Gastroesophageal sphincter (tissue), 4 donors: Measurements from ENCODE around the gene RNF227. TPM values are rescaled to one million over a fixed set of nuclear protein-coding genes. Genes with fewer than 3 reads are reported as not detected.
A peak's percentile ranks its signal among the peaks of the same experiment; 100 is the strongest.

Experiments
- ATAC-seq: fragments of 150-250 bp; one replicate; pipeline ENCODE4 v1.9.1; 2016; ENCODE audit warnings: mild to moderate bottlenecking, moderate library complexity
- H3K27ac ChIP-seq, 4 donors: fragments of 200-600 bp; sonication (generic) in 3 of 4; 1 replicate in 3 of 4; 2 replicates in 1 of 4; pipeline ENCODE4 v1.5.1; 2016 to 2019
- H3K27me3 ChIP-seq: fragments of 200-600 bp; sonication (generic); one replicate; pipeline ENCODE4 v1.5.1; 2019
- H3K36me3 ChIP-seq, 2 donors: fragments of 200-600 bp; sonication (generic); one replicate each; pipeline ENCODE4 v1.5.1; 2019; ENCODE audit warnings: control low read depth in 1 of 2
- H3K4me1 ChIP-seq, 3 donors: fragments of 200-600 bp; sonication (generic); 1 replicate in 2 of 3; 2 replicates in 1 of 3; pipeline ENCODE4 v1.5.1; 2016 to 2019; ENCODE audit warnings: control low read depth in 2 of 3
- H3K4me3 ChIP-seq, 2 donors: fragments of 200-600 bp; sonication (generic); one replicate each; pipeline ENCODE4 v1.5.1; 2019; ENCODE audit warnings: mild to moderate bottlenecking in 1 of 2, moderate library complexity in 1 of 2
- H3K9me3 ChIP-seq, 3 donors: fragments of 200-600 bp; sonication (generic); one replicate each; pipeline ENCODE4 v1.5.1; 2017 to 2019; ENCODE audit warnings: control low read depth in 2 of 3
- EP300 ChIP-seq: sonication (generic); formaldehyde crosslinking; IDR thresholded peaks from one replicate; pipeline ENCODE4 v1.6.1; 2017; ENCODE audit warnings: antibody characterized with exemption, mild to moderate bottlenecking
- POLR2A ChIP-seq, 2 donors: fragments of 450-650 bp; IDR thresholded peaks; one replicate each; pipeline ENCODE4 v1.6.1; 2017; ENCODE audit warnings: antibody characterized with exemption in 2 of 2, mild to moderate bottlenecking in 2 of 2, moderate library complexity in 1 of 2
- POLR2AphosphoS5 ChIP-seq: sonication (generic); formaldehyde crosslinking; IDR thresholded peaks from one replicate; pipeline ENCODE4 v1.6.1; 2017; ENCODE audit warnings: antibody characterized with exemption
- WGBS, 2 donors: methylation state at CpG; one replicate each; pipeline ENCODE4 v1.1.5; 2018; ENCODE audit warnings: low coverage in 1 of 2; 5-methylcytosine and 5-hydroxymethylcytosine counted together
- total RNA-seq, 4 donors: library from RNA; depleted of rRNA; stranded (reverse); fragments of >200 nt; gene quantifications; one replicate each; pipeline ENCODE4 v1.1.0, GENCODE V29; 2016
- TF ChIP-seq, protein P1 (sequence below), 4 experiments: fragments of 200-600 bp in 2 of 4; fragments of 450-650 bp in 2 of 4; sonication (generic) in 1 of 4; IDR thresholded peaks; one replicate each; pipeline ENCODE4 v1.5.1; 2017 to 2019; ENCODE audit warnings: antibody characterized with exemption in 4 of 4, mild to moderate bottlenecking in 2 of 4, moderate library complexity in 2 of 4

The RNF227 gene
- total RNA-seq, 4 donors from 2014 or later, result 1.6 to 5.4 (median 2.1) TPM

DNA sequence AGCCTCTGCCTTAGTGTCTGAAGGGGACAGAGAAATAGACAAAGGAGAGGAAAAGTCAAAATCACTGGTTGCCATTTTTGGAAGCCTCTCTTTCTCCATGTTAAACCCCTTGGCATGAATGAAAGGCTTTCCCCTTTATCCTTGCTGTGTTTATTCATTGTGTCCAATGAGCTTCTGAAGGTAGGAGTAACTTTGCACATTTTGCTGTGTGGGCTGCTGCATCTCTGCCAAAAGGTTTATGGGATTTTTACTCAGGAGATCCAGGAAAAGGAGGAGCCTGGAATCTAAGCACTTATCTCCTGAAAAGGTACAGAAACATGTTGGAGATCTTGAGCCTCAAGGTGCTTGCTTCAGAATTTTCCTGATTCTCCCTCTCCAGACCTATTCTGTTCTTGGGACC, 19.8 kb upstream of the RNF227 start:
- peaks cover 0 to 61% of the 10 kb centered on the region in 2 donors for H3K36me3 ChIP-seq
- no peak overlapping the region for H3K4me3 ChIP-seq
- H3K9me3 ChIP-seq, result no peaks in the 10 kb centered on the region
- no peak overlapping the region for H3K27ac ChIP-seq
- H3K4me1 ChIP-seq, result peaks cover 0 to 34% (median 10%) of the 10 kb centered on the region in 3 donors
- no peaks in the 10 kb centered on the region for H3K27me3 ChIP-seq
- TF ChIP-seq, protein P1, sequence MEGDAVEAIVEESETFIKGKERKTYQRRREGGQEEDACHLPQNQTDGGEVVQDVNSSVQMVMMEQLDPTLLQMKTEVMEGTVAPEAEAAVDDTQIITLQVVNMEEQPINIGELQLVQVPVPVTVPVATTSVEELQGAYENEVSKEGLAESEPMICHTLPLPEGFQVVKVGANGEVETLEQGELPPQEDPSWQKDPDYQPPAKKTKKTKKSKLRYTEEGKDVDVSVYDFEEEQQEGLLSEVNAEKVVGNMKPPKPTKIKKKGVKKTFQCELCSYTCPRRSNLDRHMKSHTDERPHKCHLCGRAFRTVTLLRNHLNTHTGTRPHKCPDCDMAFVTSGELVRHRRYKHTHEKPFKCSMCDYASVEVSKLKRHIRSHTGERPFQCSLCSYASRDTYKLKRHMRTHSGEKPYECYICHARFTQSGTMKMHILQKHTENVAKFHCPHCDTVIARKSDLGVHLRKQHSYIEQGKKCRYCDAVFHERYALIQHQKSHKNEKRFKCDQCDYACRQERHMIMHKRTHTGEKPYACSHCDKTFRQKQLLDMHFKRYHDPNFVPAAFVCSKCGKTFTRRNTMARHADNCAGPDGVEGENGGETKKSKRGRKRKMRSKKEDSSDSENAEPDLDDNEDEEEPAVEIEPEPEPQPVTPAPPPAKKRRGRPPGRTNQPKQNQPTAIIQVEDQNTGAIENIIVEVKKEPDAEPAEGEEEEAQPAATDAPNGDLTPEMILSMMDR (IDR thresholded peaks at IDR 0.05), result no peak
- TF ChIP-seq POLR2A (IDR thresholded peaks at IDR 0.05) (no peak), EP300 (no peak), POLR2AphosphoS5 (no peak)
- ATAC-seq, result no peak

DNA sequence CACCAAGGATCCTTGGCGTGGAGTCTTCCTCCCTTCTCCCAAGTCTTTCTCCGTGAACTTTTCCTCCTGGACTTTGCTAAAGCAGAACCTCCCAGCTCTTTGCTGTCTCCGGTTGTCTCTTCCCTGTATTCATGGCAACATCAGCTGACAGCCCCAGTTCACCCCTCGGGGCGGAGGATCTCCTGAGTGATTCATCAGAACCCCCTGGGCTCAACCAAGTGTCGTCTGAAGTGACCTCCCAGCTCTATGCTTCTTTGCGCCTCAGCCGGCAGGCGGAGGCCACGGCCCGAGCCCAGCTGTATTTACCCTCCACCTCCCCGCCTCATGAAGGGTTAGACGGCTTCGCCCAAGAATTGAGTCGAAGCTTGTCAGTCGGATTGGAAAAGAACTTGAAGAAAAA, 16.9 kb upstream of the RNF227 start:
- Histone ChIP-seq H3K36me3 (peaks cover 0 to 40% of the 10 kb centered on the region in 2 donors), H3K4me3 (peak overlapping the region; percentile 53 to 62), H3K4me1 (peaks cover 0 to 49% (median 10%) of the 10 kb centered on the region in 3 donors), H3K9me3 (no peaks in the 10 kb centered on the region), H3K27ac (peak overlapping the region in 3 of 4 donors; percentile 83 to 87 (median 86)), H3K27me3 (peaks cover 17% of the 10 kb centered on the region)
- WGBS, 2 donors, result 0 to 5% methylated on average over 2 to 11 of the region's 16 CpGs
- no peak for ATAC-seq
- TF ChIP-seq, protein P1 (IDR thresholded peaks at IDR 0.05), result peak in 1 of 4 experiments; percentile 13
- TF ChIP-seq EP300 (no peak), POLR2AphosphoS5 (no peak), POLR2A (IDR thresholded peaks at IDR 0.05) (no peak)

DNA sequence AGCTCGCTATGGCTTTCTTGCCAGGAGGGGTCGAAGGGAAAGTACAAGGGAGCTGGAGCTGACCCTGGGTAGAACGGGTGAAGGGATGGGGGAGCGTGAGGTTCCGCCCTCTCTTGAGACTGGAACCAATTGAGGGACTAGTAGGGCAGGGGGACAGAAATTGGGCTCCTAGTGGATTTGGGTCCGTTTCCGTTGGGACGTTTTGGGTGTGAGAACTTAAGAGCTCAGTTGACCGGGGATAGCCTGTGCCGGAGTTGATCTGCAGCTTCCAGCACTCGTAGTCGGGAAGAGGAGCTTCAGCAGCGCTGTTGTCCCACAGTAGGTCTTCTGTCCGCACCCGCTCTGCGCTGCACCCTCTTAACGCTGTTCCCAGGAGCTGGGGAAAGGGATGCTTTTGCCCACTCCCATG, 16.4 kb upstream of the RNF227 start:
- H3K36me3 ChIP-seq, result peaks cover 0 to 36% of the 10 kb centered on the region in 2 donors
- ATAC-seq, result peak; percentile 27
- TF ChIP-seq EP300 (no peak), POLR2AphosphoS5 (no peak), POLR2A (IDR thresholded peaks at IDR 0.05) (no peak)
- TF ChIP-seq, protein P1 (IDR thresholded peaks at IDR 0.05), result no peak
- H3K4me1 ChIP-seq, result peaks cover 0 to 49% (median 10%) of the 10 kb centered on the region in 3 donors
- no peaks in the 10 kb centered on the region for H3K9me3 ChIP-seq
- H3K27ac ChIP-seq, result peak overlapping the region; percentile 14 to 87 (median 84)
- H3K4me3 ChIP-seq, result peak overlapping the region; percentile 53 to 62
- H3K27me3 ChIP-seq, result peaks cover 17% of the 10 kb centered on the region
- 0% methylated on average over 4 to 11 of the region's 17 CpGs for WGBS, 2 donors

DNA sequence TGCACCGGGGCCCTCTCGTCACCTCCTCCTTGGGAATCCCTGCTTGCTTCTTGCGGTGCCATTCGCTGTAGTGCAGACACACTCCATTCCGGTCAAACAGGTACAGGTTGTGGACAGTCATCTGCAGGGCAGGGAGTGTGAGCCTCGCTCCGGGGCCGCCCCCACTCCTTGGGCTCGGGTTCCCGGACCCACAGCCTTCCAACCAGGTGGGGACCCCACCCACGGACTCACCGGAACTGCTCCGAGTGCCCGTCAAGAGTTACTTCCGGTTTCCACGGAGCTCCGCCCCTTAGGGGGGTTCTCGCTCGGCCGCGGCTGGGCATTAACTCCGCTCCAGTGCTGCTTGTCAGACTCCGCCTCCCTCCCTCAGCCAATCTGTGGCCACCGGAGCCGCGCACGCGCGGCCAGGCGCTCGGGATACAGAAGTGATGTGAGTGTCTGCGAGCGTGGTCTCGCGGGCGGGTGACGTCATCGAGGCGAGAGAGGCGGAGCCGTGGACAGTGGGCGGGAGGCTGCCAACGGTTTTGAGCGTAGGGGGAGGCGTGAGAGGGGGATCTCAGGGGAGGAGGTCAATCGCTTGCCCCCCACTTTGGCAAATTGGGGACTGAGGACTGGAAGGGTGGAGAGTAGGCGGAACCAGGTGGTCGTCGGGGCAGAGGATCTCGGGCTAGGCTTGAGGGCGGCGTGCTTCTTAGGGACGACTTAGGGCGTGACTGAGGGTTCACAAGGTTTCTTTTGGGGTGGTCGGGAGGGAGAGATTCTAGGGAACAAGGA, 15.8 kb upstream of the RNF227 start, which contains the start of the genes CNTROB and TRAPPC1:
Gene CNTROB, plus strand, starts transcription at position 498 of the 774 bp plus-strand sequence. CDS start 874 bp downstream, outside the sequence.
Gene TRAPPC1, minus strand, starts transcription at position 238 of the 774 bp plus-strand sequence. Its CDS starts 117 bp downstream, at position 121.
- Histone ChIP-seq H3K27ac (peak within 1 kb of the TSS; percentile 14 to 87 (median 84)), H3K4me3 (peak within 1 kb of the TSS; percentile 53 to 62), H3K27me3 (peaks cover 17% of the 10 kb centered on the region), H3K4me1 (peaks cover 0 to 49% (median 10%) of the 10 kb centered on the region in 3 donors), H3K36me3 (peaks cover 0 to 30% of the 10 kb centered on the region in 2 donors), H3K9me3 (no peaks in the 10 kb centered on the region)
- TF ChIP-seq POLR2A (IDR thresholded peaks at IDR 0.05), result peak; percentile 45 to 66
- TF ChIP-seq, protein P1 (IDR thresholded peaks at IDR 0.05), result no peak
- TF ChIP-seq POLR2AphosphoS5, result peak; percentile 69
- TF ChIP-seq EP300, result no peak
- peak; percentile 99 for ATAC-seq
- WGBS, 2 donors, result 0 to 1% methylated on average over 14 to 28 of the region's 55 CpGs
